Mucosa of descending colon (tissue), 3 donors: ENCODE measurements around the gene ALDH1A3. TPM values are rescaled to one million over a fixed set of nuclear protein-coding genes. Genes with fewer than 3 reads are reported as not detected.

Experiments
- ATAC-seq: fragments of 200-7000 bp; cut with Tn5 transposase; one replicate; pipeline ENCODE4 v1.9.1; 2020; ENCODE audit warnings: mild to moderate bottlenecking, moderate library complexity
- DNase-seq, 3 donors: peaks; one replicate each; pipeline ENCODE4 v3.0.0-alpha.2; 2020
- H3K36me3 ChIP-seq: fragments of 200-600 bp; one replicate; pipeline ENCODE4 v1.8.0; 2021; ENCODE audit warnings: low read depth, mild to moderate bottlenecking
- H3K4me1 ChIP-seq: fragments of 200-600 bp; one replicate; pipeline ENCODE4 v1.8.0; 2021; ENCODE audit warnings: low read depth, mild to moderate bottlenecking
- H3K4me3 ChIP-seq: fragments of 200-600 bp; one replicate; pipeline ENCODE4 v1.8.0; 2021; ENCODE audit warnings: mild to moderate bottlenecking
- H3K9me3 ChIP-seq: fragments of 200-600 bp; one replicate; pipeline ENCODE4 v1.8.0; 2021; ENCODE audit warnings: mild to moderate bottlenecking
- CTCF ChIP-seq: fragments of 200-600 bp; IDR thresholded peaks from one replicate; pipeline ENCODE4 v1.8.0; 2022; ENCODE audit warnings: antibody characterized with exemption, mild to moderate bottlenecking
- intact Hi-C, 2 donors: fragments of 100-400 bp; cut with DNase I in 1 of 2; cut with micrococcal nuclease in 1 of 2; formaldehyde crosslinking; loops; one replicate each; pipeline versions ENCODE4 v1.11.0 to v1.11.1; 2022; cut with DNase I, micrococcal nuclease
- total RNA-seq, 3 donors: library from RNA; stranded (reverse); fragmentation: NEBNext Ultra II Directional in 2 of 3; extraction: Animal tissue kit (Norgen Biotek cat#: 25700) in 2 of 3; gene quantifications; one replicate each; pipeline versions ENCODE4 v1.2.1 to v1.2.4, GENCODE V29; 2021 to 2023
- donor health status: DM: no; HTN: no; CAD: no; lungs with moderate emphysema.
- donor health status: DM: no; HTN: no; CAD: no.
- donor health status: DM: no; HTN: yes; CAD: no.

Gene ALDH1A3
- total RNA-seq, 3 donors from 2014 or later: 4.7 to 18.0 (median 12.9) TPM

DNA sequence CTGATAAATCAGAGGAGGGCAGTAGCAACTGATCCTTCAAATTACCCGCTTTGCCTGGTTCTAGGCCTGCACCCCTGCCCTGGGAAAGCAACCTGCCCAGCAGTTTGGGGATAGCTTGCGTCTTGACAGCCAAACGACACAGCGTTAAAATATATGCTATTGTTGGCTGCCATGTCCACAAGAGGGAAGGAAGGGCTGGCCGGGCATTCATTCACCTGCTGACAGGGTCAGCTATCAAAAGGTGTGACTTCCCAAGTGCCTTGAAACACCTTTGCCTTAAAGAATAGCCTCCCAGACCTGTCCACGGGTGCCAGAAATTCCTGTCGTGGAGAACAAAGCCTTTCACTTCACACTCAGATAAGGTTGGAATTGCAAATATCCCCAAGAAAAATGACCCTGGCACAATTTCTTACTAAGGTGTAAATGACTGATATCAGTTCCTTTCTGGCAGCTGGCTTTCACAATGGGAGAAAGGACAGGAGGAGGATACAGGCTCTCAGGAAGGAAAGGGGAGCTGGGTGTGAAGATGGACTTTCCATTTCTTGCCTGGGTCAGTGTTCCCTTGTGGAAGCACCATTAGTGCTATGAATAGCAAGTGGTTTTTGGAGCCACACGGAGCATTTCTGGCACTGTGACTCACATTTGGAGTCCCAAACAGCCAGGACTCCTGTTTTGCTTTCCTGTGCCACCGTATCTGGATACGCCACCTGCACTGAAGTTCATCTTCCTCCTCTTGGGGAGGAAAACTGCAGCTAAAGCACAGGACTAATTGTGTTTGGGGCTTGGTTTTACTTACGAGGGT, 19.2 kb downstream of the ALDH1A3 start:
- ATAC-seq (no peak), DNase-seq (no peak)
- Histone ChIP-seq H3K4me1 (peaks cover 34% of the 10 kb centered on the region), H3K36me3 (no peaks in the 10 kb centered on the region), H3K4me3 (no peak overlapping the region), H3K9me3 (no peaks in the 10 kb centered on the region)
- no peak for TF ChIP-seq CTCF
- intact Hi-C loops: no loop called here

- intact Hi-C loops: no loop called here
- no peak for TF ChIP-seq CTCF
- no peak for DNase-seq
Observed at GRCh38 chr15:100899601-100900000, 20.0 kb downstream of the ALDH1A3 start.

GRCh38 chr15:100900136-100900794, 20.6 kb downstream of the ALDH1A3 start:
- no peak for TF ChIP-seq CTCF
- Histone ChIP-seq H3K4me1 (peaks cover 40% of the 10 kb centered on the region), H3K36me3 (no peaks in the 10 kb centered on the region), H3K4me3 (no peak overlapping the region), H3K9me3 (no peaks in the 10 kb centered on the region)
- ATAC-seq (peak; percentile 43), DNase-seq (peak; percentile 67 to 76 (median 74))
- intact Hi-C loops: no loop called here

More at GRCh38 chr15:100899601-100900000, 20.0 kb downstream of the ALDH1A3 start:
- peaks cover 37% of the 10 kb centered on the region for H3K4me1 ChIP-seq
- H3K4me3 ChIP-seq: no peak overlapping the region
- no peak for ATAC-seq
- H3K9me3 ChIP-seq: no peaks in the 10 kb centered on the region
- no peaks in the 10 kb centered on the region for H3K36me3 ChIP-seq

DNA sequence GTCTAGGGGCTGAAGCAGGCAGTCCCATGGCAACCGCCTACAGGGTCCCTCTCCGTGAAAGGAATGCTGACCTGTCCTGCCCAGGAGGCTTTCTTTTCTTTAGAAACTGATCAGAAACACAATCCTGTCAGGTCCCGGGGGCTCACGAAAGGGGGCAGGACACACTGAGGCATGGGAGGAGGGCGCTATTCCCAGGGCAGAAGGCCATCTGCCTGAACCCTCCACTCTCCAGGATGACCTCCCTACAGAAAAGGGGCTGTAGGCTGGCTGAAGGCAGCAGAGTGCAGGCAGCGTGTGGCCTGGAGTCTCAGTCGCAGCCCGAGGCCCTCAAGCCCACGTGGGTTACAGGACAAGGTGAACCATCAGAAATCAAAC, 21.2 kb downstream of the ALDH1A3 start:
- no peak for DNase-seq

GRCh38 chr15:100901296-100901695, 21.7 kb downstream of the ALDH1A3 start:
- TF ChIP-seq CTCF: no peak
- DNase-seq (no peak), ATAC-seq (no peak)
- intact Hi-C loops: no loop called here
- peaks cover 40% of the 10 kb centered on the region for H3K4me1 ChIP-seq
- no peaks in the 10 kb centered on the region for H3K36me3 ChIP-seq
- H3K4me3 ChIP-seq: no peak overlapping the region
- no peaks in the 10 kb centered on the region for H3K9me3 ChIP-seq

More for the DNA sequence above, 21.2 kb downstream of the ALDH1A3 start:
- no peak overlapping the region for H3K4me3 ChIP-seq
- TF ChIP-seq CTCF: no peak
- ATAC-seq: no peak
- H3K4me1 ChIP-seq: peaks cover 40% of the 10 kb centered on the region
- intact Hi-C loops: no loop called here
- H3K9me3 ChIP-seq: no peaks in the 10 kb centered on the region
- no peaks in the 10 kb centered on the region for H3K36me3 ChIP-seq
